GM18861 (cell line): ENCODE results near the gene LPAR2.
"Not testable (repeated sequence)": the region's sequence is repeated elsewhere in the genome, so short reads cannot be mapped to it uniquely, and the experiment has no call there.

ENCODE experiments used
- ATAC-seq: cut with Tn5 transposase; IDR thresholded peaks from one replicate; pipeline ENCODE4 v1.9.1; 2021; ENCODE audit not compliant: unreplicated experiment

Gene LPAR2

GRCh38 chr19:19633711-19634515, 5.9 kb upstream of the LPAR2 start:
- ATAC-seq = no peak

- no peak for ATAC-seq
Observed at GRCh38 chr19:19632661-19633060, 4.6 kb upstream of the LPAR2 start.

DNA sequence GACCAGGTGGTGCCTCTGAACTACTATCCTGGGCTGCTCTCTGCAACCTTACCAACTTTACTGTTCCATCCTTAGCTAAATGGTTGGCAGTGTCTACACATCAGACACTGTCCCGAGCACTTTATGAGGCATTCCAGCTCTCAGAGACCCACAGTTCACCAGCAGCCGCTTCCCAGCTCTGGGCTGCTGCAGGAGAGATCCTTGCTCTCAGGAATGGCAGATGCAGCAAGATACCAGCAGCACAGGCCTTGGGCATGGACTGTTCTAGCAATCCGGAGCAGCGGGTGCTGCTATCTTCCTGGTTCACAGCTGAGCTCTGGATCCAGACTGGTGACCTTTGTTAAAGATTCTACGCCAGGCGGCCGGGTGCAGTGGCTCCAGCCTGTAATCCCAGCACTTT, 3.3 kb upstream of the LPAR2 start:
- no peak for ATAC-seq

GRCh38 chr19:19630426-19630825, 2.4 kb upstream of the LPAR2 start:
- ATAC-seq = no peak

GRCh38 chr19:19630062-19630414, 2.0 kb upstream of the LPAR2 start:
- no peak for ATAC-seq

GRCh38 chr19:19628501-19629134, 598 bp upstream of the LPAR2 start:
- ATAC-seq = no peak

DNA sequence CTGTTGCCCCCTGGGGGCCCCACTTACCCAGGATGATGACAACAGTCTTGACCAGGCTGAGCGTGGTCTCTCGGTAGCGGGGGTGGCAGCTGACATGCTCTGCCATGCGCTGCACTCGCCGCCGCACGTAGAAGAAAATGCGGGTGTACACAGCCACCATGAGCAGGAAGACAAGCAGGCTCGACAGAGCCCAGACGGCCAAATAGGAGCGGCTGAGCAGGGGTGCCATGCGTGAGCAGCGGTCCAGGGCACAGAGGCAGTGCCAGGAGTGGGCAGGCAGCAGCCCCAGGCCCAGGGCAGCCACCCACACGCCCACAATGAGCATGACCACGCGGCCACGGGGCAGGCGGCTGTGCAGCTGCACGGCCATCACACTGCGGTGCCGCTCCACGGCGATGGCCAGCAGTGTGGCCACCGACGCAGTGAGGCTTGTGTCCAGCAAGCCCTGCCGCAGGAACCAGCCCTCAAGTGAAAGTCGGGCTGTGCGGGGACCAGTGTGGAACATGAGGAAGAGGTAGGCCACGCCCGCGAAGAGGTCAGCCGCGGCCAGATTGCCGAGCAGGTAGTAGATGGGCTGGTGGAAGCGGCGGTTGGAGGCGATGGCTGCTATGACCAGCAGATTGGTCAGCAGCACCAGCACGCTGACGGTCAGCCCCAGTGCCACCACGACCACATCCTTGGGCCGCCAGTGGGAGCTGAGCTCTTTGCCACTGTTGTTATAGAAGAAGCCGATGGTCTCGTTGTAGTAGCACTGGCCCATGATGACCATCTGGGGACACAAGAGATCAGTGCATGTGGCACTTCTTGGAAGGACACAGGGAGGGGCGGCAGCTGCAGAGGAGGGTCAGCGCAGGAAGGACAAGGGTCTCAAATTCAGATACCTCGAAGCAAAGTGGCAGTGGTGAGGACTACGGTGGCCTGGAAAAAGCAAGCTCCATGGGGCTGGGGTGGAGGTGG, 1.2 kb downstream of the LPAR2 start:
- ATAC-seq = no peak

- ATAC-seq = no peak
Observed at GRCh38 chr19:19624032-19624570, 3.9 kb downstream of the LPAR2 start.

DNA sequence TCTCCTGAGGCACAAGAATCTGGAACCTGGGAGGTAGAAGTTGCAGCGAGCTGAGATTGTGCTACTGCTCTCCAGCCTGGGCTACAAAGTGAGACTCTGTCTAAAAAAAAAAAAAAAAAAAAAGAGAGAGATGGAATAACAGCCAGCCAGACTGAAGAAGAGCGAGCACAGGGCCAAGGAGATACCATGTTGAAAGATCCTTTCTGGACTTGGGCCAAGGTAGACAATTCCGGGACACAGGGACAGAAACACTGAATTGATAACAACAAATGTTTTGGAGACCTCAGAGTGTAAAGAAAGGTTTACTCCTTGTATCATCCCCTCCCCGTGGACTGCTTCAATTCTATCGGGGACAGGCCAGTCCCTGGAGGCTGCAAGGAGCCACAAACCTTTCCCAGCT, 4.6 kb downstream of the LPAR2 start:
- no peak for ATAC-seq

GRCh38 chr19:19619849-19620210, 8.2 kb downstream of the LPAR2 start:
- no peak for ATAC-seq

DNA sequence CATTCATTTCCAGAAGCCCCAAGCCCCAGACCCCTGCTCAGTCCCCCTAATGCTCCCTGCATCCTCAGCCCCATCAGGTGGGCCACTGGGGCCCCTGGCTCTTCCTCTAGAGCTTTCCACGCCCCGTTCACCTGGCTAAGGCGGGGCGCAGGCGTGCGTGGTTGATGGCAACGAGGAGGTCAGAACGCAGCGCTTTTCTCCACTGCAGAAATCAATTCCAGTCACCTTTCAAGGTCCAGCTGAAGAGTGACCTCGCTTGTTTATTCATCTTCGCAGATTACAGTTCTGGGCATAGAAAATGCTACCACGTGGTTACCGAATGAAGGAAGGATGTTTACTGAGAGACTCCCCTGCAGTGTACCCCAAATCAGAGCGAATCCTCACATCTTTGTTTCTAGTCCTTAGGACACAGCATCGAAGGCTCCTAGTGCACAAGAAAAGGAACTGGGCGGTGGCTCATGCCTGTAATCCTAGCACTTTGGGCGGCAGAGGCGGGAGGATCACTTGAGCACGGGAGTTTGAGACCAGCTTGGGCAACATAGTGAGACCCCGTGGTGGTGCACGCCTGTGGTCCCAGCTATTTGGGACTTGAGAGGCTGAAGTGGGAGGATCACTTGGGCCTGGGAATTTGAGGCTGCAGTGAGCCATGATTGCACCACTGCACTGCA, 8.7 kb downstream of the LPAR2 start:
- ATAC-seq = no peak

DNA sequence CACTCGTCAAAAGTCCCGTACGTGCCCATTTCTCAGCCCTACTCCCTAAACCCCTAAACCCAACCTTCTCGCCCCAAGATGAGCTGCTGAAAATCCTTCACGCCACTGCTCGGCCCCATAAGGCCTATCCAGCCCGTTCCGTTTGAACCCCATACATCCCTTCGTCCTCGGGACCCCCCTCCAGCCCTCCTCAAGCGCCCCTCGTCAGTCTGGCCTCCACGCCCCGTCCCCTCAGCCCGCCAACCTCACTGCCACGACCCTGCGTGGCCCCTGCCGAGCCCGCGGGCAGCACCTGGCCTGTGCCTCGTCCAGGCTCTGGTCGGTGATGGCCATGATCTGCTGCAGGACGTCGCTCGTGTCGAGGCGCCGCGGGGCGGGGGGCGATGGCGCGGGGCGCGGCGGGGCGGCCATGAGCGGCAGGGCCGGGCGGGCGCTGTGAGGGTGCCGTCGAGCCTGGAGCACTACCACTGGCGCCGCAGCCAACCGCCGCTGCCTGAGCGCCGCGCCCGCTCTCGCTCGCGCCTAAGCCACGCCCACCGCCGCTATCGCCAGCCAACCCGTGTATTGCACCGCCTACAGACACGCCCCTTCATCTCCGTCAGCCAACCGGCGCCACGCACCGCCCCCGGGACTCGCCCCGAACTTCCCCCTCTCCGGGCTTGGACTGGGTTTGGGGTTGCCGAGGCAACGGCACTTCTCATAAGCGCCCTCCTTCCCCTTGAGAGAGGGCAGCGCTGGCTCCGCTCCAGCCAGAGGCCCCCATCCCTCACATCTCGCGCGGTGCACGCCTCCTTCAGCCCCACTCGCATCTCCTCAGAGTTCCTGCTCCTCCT, 9.6 kb downstream of the LPAR2 start, which contains the start of gene PBX4:
Gene PBX4 (minus strand): TSS at position 469 of the 833 bp plus-strand sequence. CDS start 58 bp downstream, at position 411.
- peak; percentile 89 for ATAC-seq

DNA sequence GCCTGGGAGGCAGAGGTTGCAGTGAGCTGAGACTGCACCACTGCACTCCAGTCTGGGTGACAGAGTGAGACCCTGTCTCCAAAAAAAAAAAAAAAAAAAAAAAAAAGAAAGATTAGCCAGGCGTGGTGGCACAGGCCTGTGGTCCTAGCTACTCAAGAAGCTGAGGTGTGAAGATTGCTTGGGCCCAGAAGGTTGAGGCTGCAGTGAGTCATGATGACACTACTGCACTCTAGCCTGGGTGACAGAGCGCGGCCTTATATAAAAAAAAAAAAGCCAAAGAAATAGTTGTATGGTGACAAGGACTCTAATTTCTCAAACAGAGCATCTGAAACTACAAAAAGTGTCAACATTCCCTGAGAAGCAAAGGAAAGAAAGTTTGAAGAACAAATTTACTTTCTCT, 12.9 kb downstream of the LPAR2 start:
- ATAC-seq = no peak

- no peak for ATAC-seq
Observed at GRCh38 chr19:19613506-19613905, 14.5 kb downstream of the LPAR2 start.

GRCh38 chr19:19610376-19611202, 17.4 kb downstream of the LPAR2 start:
- no peak for ATAC-seq

- not testable (repeated sequence) for ATAC-seq
Observed at GRCh38 chr19:19606686-19607085, 21.3 kb downstream of the LPAR2 start.

- ATAC-seq = no peak
Observed at GRCh38 chr19:19606021-19606420, 22.0 kb downstream of the LPAR2 start.

DNA sequence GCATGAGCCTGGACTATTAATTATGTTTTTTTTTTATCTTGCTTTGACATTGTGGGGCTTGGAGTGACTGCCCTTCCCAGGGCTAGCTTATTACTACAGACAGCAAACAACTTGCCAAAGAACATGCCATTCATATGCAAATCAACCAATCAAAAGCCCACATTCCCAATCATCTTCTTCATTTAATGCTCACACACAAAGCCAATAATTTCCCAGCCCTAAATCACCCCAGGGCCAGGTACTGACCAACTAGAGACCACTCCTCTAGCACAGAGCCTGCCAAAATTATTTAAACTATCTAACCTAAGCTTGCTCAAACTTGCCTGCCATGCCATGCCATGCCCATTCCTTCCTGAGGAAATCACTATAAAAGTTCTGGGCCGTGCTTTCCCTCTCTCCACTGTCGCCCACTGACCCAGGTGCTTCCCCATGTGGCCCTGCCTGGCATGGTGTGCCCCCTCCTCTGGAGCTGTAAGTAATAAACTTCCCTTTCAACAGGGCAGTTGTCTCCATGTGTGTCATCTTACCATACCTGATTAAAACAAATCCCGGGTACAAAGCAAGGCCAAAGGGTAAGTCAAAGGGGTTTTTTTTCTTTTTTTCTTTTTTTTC, 25.2 kb downstream of the LPAR2 start:
- no peak for ATAC-seq
